B cell (primary cell): Measurements from ENCODE around the gene TCF7L1. TPM values are rescaled to one million over a fixed set of nuclear protein-coding genes. Genes with fewer than 3 reads are reported as not detected.

Experiments used
- ATAC-seq: fragments of 200-7000 bp; cut with Tn5 transposase; one replicate; pipeline ENCODE4 v1.10.0; 2021; ENCODE audit warnings: low read depth, mild to moderate bottlenecking, moderate number of reproducible peaks, moderate library complexity
- CTCF ChIA-PET: fragments of 350-600 bp; sonication (Branson Sonifier 250); formaldehyde crosslinking; loops from one replicate; lab custom pipeline; 2021; ENCODE audit warnings: antibody characterized with exemption, inconsistent platforms; lab: Charles Lee
- POLR2A ChIA-PET: fragments of 350-600 bp; sonication (Branson Sonifier 250); formaldehyde crosslinking; loops from one replicate; lab custom pipeline; 2021; ENCODE audit warnings: antibody characterized with exemption; lab: Charles Lee
- DNase-seq: peaks from one replicate; pipeline ENCODE4 v3.0.0; 2013
- H2AFZ ChIP-seq: 2 replicates; pipeline ENCODE4 v1.6.1; 2012; ENCODE audit warnings: mild to moderate bottlenecking, low read depth, low read length; ENCODE audit not compliant: insufficient read depth, poor library complexity, severe bottlenecking
- H3K27ac ChIP-seq, 2 donors: 1 replicate in 1 of 2; 2 replicates in 1 of 2; pipeline ENCODE4 v1.5.1; 2012 to 2013; ENCODE audit warnings: low read length in 2 of 2, mild to moderate bottlenecking in 2 of 2, moderate library complexity in 1 of 2
- H3K27me3 ChIP-seq, 4 experiments: fragments of 200-600 bp in 1 of 4; sonication (generic) in 1 of 4; replicated peaks in 1 of 4; 1 replicate in 2 of 4; 2 replicates in 2 of 4; pipeline versions ENCODE4 v1.6.1 to v1.7.0; 2013 to 2016; ENCODE audit warnings: low read length in 3 of 4, mild to moderate bottlenecking in 2 of 4, mixed read lengths in 1 of 4, moderate library complexity in 1 of 4; ENCODE audit not compliant: insufficient read depth in 4 of 4, control insufficient read depth in 3 of 4; ENCODE audit errors: control extremely low read depth in 1 of 4
- H3K36me3 ChIP-seq, 2 experiments: replicated peaks in 1 of 2; 1 replicate in 1 of 2; 2 replicates in 1 of 2; pipeline versions ENCODE4 v1.6.1 to v1.7.1; 2013; ENCODE audit warnings: low read length in 1 of 2; ENCODE audit not compliant: insufficient read depth in 2 of 2, control insufficient read depth in 1 of 2; ENCODE audit errors: control extremely low read depth in 1 of 2, extremely low read depth in 1 of 2
- H3K4me1 ChIP-seq, 2 donors: fragments of 200-600 bp in 1 of 2; sonication (generic) in 1 of 2; 1 replicate in 1 of 2; 2 replicates in 1 of 2; pipeline versions ENCODE4 v1.5.1 to v1.6.1; 2013 to 2017; ENCODE audit warnings: low read length in 2 of 2; ENCODE audit not compliant: control insufficient read depth in 2 of 2, insufficient read depth in 2 of 2
- H3K4me2 ChIP-seq: replicated peaks from 2 replicates; pipeline ENCODE3; 2012; ENCODE audit warnings: mild to moderate bottlenecking, low read depth, low read length; ENCODE audit not compliant: poor library complexity, severe bottlenecking
- H3K4me3 ChIP-seq, 5 experiments: fragments of 200-600 bp in 1 of 5; sonication (generic) in 1 of 5; 1 replicate in 3 of 5; 2 replicates in 2 of 5; pipeline versions ENCODE4 v1.5.1 to v1.7.0; 2011 to 2016; ENCODE audit warnings: low read length in 4 of 5, mild to moderate bottlenecking in 4 of 5, low read depth in 2 of 5, control low read depth in 1 of 5, moderate library complexity in 1 of 5; ENCODE audit not compliant: insufficient read depth in 1 of 5; ENCODE audit errors: control extremely low read depth in 1 of 5, extremely low read depth in 1 of 5
- H3K79me2 ChIP-seq: fragments of 200-600 bp; sonication (generic); one replicate; pipeline ENCODE4 v1.6.0; 2016; ENCODE audit warnings: low read length; ENCODE audit not compliant: control insufficient read depth, insufficient read depth
- H3K9ac ChIP-seq: fragments of 200-600 bp; sonication (generic); 2 replicates; pipeline ENCODE4 v1.6.1; 2017; ENCODE audit warnings: mild to moderate bottlenecking, low read length, moderate library complexity
- H3K9me3 ChIP-seq, 3 donors: one replicate each; pipeline versions ENCODE4 v1.6.1 to v1.7.1; 2013; ENCODE audit warnings: low read length in 2 of 3; ENCODE audit not compliant: control insufficient read depth in 2 of 3, insufficient read depth in 1 of 3; ENCODE audit errors: control extremely low read depth in 1 of 3
- H4K20me1 ChIP-seq: 2 replicates; pipeline ENCODE4 v1.6.0; 2012; ENCODE audit warnings: mild to moderate bottlenecking, low read length; ENCODE audit not compliant: insufficient read depth, control insufficient read depth, poor library complexity, severe bottlenecking
- H3K27ac Mint-ChIP-seq: one replicate; pipeline ENCODE4 v1.8.0; 2021; ENCODE audit warnings: mixed read lengths
- H3K27me3 Mint-ChIP-seq: one replicate; pipeline ENCODE4 v1.8.0; 2021; ENCODE audit warnings: mixed read lengths
- H3K4me1 Mint-ChIP-seq: one replicate; pipeline ENCODE4 v1.8.0; 2021; ENCODE audit warnings: mixed read lengths
- H3K4me3 Mint-ChIP-seq: one replicate; pipeline ENCODE4 v1.8.0; 2021; ENCODE audit warnings: mixed read lengths
- H3K9me3 Mint-ChIP-seq: one replicate; pipeline ENCODE4 v1.8.0; 2022; ENCODE audit warnings: mixed read lengths; ENCODE audit not compliant: insufficient read depth
- CTCF ChIP-seq: fragments of 200-600 bp; IDR thresholded peaks from one replicate; pipeline ENCODE4 v1.8.0; 2022; ENCODE audit warnings: antibody characterized with exemption, mild to moderate bottlenecking
- EZH2 ChIP-seq: IDR thresholded peaks from 2 replicates; pipeline ENCODE4 v1.6.1; 2012; ENCODE audit warnings: borderline replicate concordance, low read depth, mild to moderate bottlenecking, moderate library complexity, low read length; ENCODE audit not compliant: insufficient read depth, poor library complexity, severe bottlenecking
- WGBS: methylation state at CpG from one replicate; pipeline ENCODE4 v1.1.5; 2013; ENCODE audit warnings: missing lambda C conversion rate; ENCODE audit not compliant: insufficient coverage; 5-methylcytosine and 5-hydroxymethylcytosine counted together
- intact Hi-C: fragments of 100-400 bp; cut with micrococcal nuclease; formaldehyde crosslinking; loops from one replicate; pipeline ENCODE4 v1.10.0; 2022
- polyA plus RNA-seq: library from polyadenylated mRNA; depleted of rRNA; stranded (reverse); fragments of >200 nt; gene quantifications from 2 replicates; pipeline ENCODE4 v1.2.3, GENCODE V29; 2012
- total RNA-seq, 2 donors: library from RNA; stranded (reverse); fragments of 120-200 nt in 1 of 2; gene quantifications; 1 replicate in 1 of 2; 2 replicates in 1 of 2; pipeline versions ENCODE4 v1.2.3 to v1.2.4, GENCODE V29; 2013 to 2022

TCF7L1 gene
- total and polyA plus RNA-seq, 2 donors (not counting 1 experiment from before 2014, with no cell fraction given) = 0.67 to 0.81 TPM

GRCh38 chr2:85104228-85104627, 29.0 kb upstream of the TCF7L1 start:
- no peaks in the 10 kb centered on the region for H3K4me1 ChIP-seq
- WGBS = no CpG with 5 or more reads among the region's 1 CpG
- no peak for ATAC-seq
- H3K4me2 ChIP-seq = no peak overlapping the region
- DNase-seq = no peak
- no peaks in the 10 kb centered on the region for H3K79me2 ChIP-seq
- no peak overlapping the region for H3K4me3 ChIP-seq
- H3K36me3 ChIP-seq = no peaks in the 10 kb centered on the region
- no peaks in the 10 kb centered on the region for H4K20me1 ChIP-seq
- no peak overlapping the region for H3K4me3 Mint-ChIP-seq
- CTCF ChIA-PET = no interaction called here
- no peaks in the 10 kb centered on the region for H3K4me1 Mint-ChIP-seq
- no peak for TF ChIP-seq EZH2
- TF ChIP-seq CTCF = no peak
- intact Hi-C loops = no loop called here
- no peak overlapping the region for H3K27ac Mint-ChIP-seq
- H3K9me3 Mint-ChIP-seq = no peaks in the 10 kb centered on the region
- no peaks in the 10 kb centered on the region for H3K9me3 ChIP-seq
- H3K9ac ChIP-seq = no peak overlapping the region
- no peak overlapping the region for H2AFZ ChIP-seq
- peaks cover 0 to 2% (median 0%) of the 10 kb centered on the region in 4 experiments for H3K27me3 ChIP-seq
- no peak overlapping the region for H3K27ac ChIP-seq
- POLR2A ChIA-PET = no interaction called here
- peaks cover 12% of the 10 kb centered on the region for H3K27me3 Mint-ChIP-seq

GRCh38 chr2:85106489-85107180, 26.6 kb upstream of the TCF7L1 start:
- no CpG with 5 or more reads among the region's 8 CpGs for WGBS
- POLR2A ChIA-PET = interaction anchor here (0.6 kb wide), 1 partner anchor 386 kb away, joined by 3 read pairs; no protein-coding TSS in a partner anchor
- no peak for TF ChIP-seq CTCF
- TF ChIP-seq EZH2 = no peak

More at GRCh38 chr2:85106489-85107180, 26.6 kb upstream of the TCF7L1 start:
- H3K9ac ChIP-seq = no peak overlapping the region
- no peaks in the 10 kb centered on the region for H3K4me1 Mint-ChIP-seq
- ATAC-seq = no peak
- H3K36me3 ChIP-seq = no peaks in the 10 kb centered on the region
- no peak overlapping the region for H2AFZ ChIP-seq
- H3K4me2 ChIP-seq = no peak overlapping the region
- no peak for DNase-seq
- intact Hi-C loops = no loop called here
- H3K27me3 Mint-ChIP-seq = peaks cover 14% of the 10 kb centered on the region
- H3K79me2 ChIP-seq = no peaks in the 10 kb centered on the region
- H3K4me1 ChIP-seq = no peaks in the 10 kb centered on the region
- no peaks in the 10 kb centered on the region for H4K20me1 ChIP-seq
- H3K4me3 Mint-ChIP-seq = no peak overlapping the region
- H3K9me3 Mint-ChIP-seq = peaks cover 5% of the 10 kb centered on the region
- no peak overlapping the region for H3K27ac ChIP-seq
- H3K27me3 ChIP-seq = peaks cover 0 to 2% (median 0%) of the 10 kb centered on the region in 4 experiments
- CTCF ChIA-PET = no interaction called here
- no peak overlapping the region for H3K27ac Mint-ChIP-seq
- no peak overlapping the region for H3K4me3 ChIP-seq
- H3K9me3 ChIP-seq = no peaks in the 10 kb centered on the region
